Spleen (tissue), 7 donors: Measurements from ENCODE around the gene ACOD1.

Experiments used
- CTCF ChIP-seq, 11 experiments: fragments of 200-600 bp in 7 of 11; fragments of 450-650 bp in 4 of 11; sonication (generic) in 4 of 11; IDR thresholded peaks in 8 of 11; conservative IDR thresholded peaks in 3 of 11; 1 replicate in 7 of 11; 2 replicates in 4 of 11; pipeline versions ENCODE4 v1.4.0 to v1.8.0; 2016 to 2021; ENCODE audit warnings: antibody characterized with exemption in 11 of 11, inconsistent platforms in 4 of 11, mild to moderate bottlenecking in 1 of 11
- POLR2AphosphoS5 ChIP-seq, 3 donors: sonication (generic); formaldehyde crosslinking; IDR thresholded peaks; one replicate each; pipeline ENCODE4 v1.5.1; 2017; ENCODE audit warnings: antibody characterized with exemption in 3 of 3
- donor health status: DM: no; HTN: no; CAD: no; lungs with moderate emphysema.
- donor health status: DM: no; HTN: no; CAD: no.
- donor health status: DM: no; HTN: no; CAD: no.

- TF ChIP-seq CTCF (IDR thresholded peaks at IDR 0.05 in 8 of 11, conservative IDR thresholded peaks at IDR 0.05 in 3 of 11): no peak
- no peak for TF ChIP-seq POLR2AphosphoS5 (IDR thresholded peaks at IDR 0.05)
Observed at GRCh38 chr13:76976490-76976889, 28.2 kb downstream of the ACOD1 start.
